ENCODE measurements around the gene NRAS.

NRAS gene

DNA sequence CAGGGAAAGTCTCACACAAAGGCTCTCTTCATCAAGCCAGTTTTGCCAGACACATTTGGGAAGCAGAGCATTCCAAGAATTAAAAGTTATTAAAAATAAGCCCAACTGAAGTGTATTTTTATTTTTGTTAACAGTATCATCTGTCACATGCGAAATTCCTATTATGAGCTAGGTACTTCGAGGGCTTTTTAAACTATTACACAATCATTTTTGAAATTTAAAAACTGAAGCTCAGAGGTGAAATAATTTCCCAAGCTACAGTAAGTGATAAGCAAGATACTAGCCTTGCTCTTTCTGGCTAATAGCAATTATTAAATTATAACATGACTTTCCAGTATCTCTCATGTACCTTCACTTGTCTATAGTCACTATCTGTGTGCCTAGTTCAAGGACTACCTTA lies 12.0 kb upstream of the NRAS start:
- WGBS, 2 experiments = 93 to 97% methylated on average over 2 of the region's 2 CpGs
- H3K4me1 ChIP-seq (ENCODE audit: control insufficient read depth, insufficient read depth, low read length) = no peaks in the 10 kb centered on the region
- H3K36me3 ChIP-seq (ENCODE audit: control insufficient read depth, insufficient read depth, low read length) = peaks cover 72% of the 10 kb centered on the region
- no peak overlapping the region for H3K27ac ChIP-seq (ENCODE audit: insufficient read depth, low read depth, low read length, poor library complexity, severe bottlenecking)
- H3K4me3 ChIP-seq (ENCODE audit: insufficient read depth, low read depth, low read length) = no peak overlapping the region
- no peaks in the 10 kb centered on the region for H3K27me3 ChIP-seq (ENCODE audit: control insufficient read depth, insufficient read depth, low read length, poor library complexity, severe bottlenecking)
- no peaks in the 10 kb centered on the region for H3K9me3 ChIP-seq (ENCODE audit: control insufficient read depth, low read length)

DNA sequence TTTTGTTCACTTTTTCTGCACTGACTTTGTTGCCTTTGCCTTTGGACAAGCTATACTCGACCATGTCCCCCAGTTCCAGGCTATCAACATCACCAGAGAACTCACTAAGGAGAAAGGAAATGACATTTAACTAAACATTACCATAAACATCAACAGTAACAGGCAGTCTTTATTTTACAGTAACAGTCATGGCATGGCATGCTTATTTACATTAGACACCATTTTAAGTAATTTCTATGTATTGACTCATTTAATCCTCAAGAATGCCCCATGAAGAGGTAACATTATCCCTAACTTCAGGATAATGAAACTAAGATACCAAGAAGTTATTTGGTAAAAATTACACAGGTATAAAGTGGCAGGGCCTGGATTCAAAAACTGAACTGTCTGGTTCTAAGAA lies 8.7 kb upstream of the NRAS start:
- WGBS, 2 experiments = 87 to 94% methylated on average over 1 of the region's 1 CpG
- Histone ChIP-seq H3K27ac (ENCODE audit: insufficient read depth, low read depth, low read length, poor library complexity, severe bottlenecking) (no peak overlapping the region), H3K36me3 (ENCODE audit: control insufficient read depth, insufficient read depth, low read length) (peaks cover 72% of the 10 kb centered on the region)

DNA sequence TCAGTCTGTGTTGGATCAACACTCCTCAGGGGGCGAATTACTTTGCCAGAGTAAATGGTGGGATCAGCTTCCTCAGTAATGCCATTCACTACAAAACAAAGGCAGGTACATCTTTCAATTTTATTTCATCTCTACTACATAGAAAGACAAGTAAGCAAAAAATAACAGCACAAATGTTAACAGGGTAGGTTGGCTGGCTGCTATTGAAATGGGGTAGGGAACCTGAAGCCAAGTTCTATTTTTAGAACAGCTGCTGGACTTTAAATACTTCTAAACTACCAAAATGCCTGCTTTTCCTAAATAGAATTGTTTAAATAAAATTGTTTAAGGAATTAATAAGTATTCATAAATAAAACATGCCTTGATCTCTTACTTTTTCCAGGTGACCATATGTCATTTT lies 7.3 kb upstream of the NRAS start:
- no peak overlapping the region for H3K4me3 ChIP-seq (ENCODE audit: insufficient read depth, low read depth, low read length)
- no peaks in the 10 kb centered on the region for H3K27me3 ChIP-seq (ENCODE audit: control insufficient read depth, insufficient read depth, low read length, poor library complexity, severe bottlenecking)
- WGBS, 2 experiments = 96 to 100% methylated on average over 1 of the region's 1 CpG
- peaks cover 72% of the 10 kb centered on the region for H3K36me3 ChIP-seq (ENCODE audit: control insufficient read depth, insufficient read depth, low read length)
- H3K27ac ChIP-seq (ENCODE audit: insufficient read depth, low read depth, low read length, poor library complexity, severe bottlenecking) = no peak overlapping the region
- H3K9me3 ChIP-seq (ENCODE audit: control insufficient read depth, low read length) = no peaks in the 10 kb centered on the region
- H3K4me1 ChIP-seq (ENCODE audit: control insufficient read depth, insufficient read depth, low read length) = no peaks in the 10 kb centered on the region

More for the DNA sequence above, 8.7 kb upstream of the NRAS start:
- Histone ChIP-seq H3K9me3 (ENCODE audit: control insufficient read depth, low read length) (no peaks in the 10 kb centered on the region), H3K4me3 (ENCODE audit: insufficient read depth, low read depth, low read length) (no peak overlapping the region), H3K4me1 (ENCODE audit: control insufficient read depth, insufficient read depth, low read length) (no peaks in the 10 kb centered on the region), H3K27me3 (ENCODE audit: control insufficient read depth, insufficient read depth, low read length, poor library complexity, severe bottlenecking) (no peaks in the 10 kb centered on the region)

DNA sequence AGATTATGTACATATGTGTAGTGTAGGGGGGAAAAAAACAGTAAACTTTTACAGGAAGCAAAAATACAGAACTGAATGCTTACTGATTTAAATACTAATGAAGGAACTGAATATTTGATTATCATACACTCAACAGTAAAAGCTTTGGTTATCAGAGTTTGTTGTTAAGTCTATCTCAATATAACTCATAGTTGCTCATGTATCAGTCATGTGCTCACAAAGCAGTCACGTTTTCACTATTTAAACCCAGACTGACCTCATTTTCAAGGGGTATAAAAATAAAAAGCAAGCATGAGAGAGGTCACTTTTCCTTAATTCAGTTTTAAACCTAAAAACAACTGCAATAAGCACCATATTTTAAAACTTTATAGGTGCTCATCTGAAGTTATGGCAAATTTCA lies 6.9 kb upstream of the NRAS start:
- no peak overlapping the region for H3K27ac ChIP-seq (ENCODE audit: insufficient read depth, low read depth, low read length, poor library complexity, severe bottlenecking)
- no peaks in the 10 kb centered on the region for H3K27me3 ChIP-seq (ENCODE audit: control insufficient read depth, insufficient read depth, low read length, poor library complexity, severe bottlenecking)
- H3K4me1 ChIP-seq (ENCODE audit: control insufficient read depth, insufficient read depth, low read length) = no peaks in the 10 kb centered on the region
- 0 to 17% methylated on average over 1 of the region's 1 CpG for WGBS, 2 experiments
- H3K4me3 ChIP-seq (ENCODE audit: insufficient read depth, low read depth, low read length) = no peak overlapping the region
- no peaks in the 10 kb centered on the region for H3K9me3 ChIP-seq (ENCODE audit: control insufficient read depth, low read length)
- H3K36me3 ChIP-seq (ENCODE audit: control insufficient read depth, insufficient read depth, low read length) = peaks cover 73% of the 10 kb centered on the region

DNA sequence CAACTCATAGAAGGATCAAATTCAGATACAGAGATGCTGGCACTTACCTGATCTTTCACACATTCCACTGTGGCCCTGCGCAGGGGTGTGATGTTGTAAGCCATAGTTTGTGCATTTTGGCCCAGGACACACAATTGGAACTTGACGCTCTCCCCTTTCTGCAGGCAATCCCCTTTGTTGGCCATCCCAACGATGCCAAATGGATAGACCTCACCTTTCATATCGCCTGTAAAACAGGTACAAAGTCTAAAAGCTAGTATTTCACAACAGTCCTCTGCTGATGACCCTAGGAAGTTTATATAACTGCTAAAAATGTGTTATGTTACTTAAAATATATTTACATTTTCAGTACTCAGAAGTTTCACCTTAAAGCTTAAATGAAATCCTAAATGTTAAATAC lies 3.9 kb upstream of the NRAS start:
- H3K27ac ChIP-seq (ENCODE audit: insufficient read depth, low read depth, low read length, poor library complexity, severe bottlenecking) = no peak overlapping the region
- WGBS, 2 experiments = 97% methylated on average over 4 of the region's 4 CpGs
- H3K36me3 ChIP-seq (ENCODE audit: control insufficient read depth, insufficient read depth, low read length) = peaks cover 55% of the 10 kb centered on the region
- no peaks in the 10 kb centered on the region for H3K9me3 ChIP-seq (ENCODE audit: control insufficient read depth, low read length)
- no peaks in the 10 kb centered on the region for H3K27me3 ChIP-seq (ENCODE audit: control insufficient read depth, insufficient read depth, low read length, poor library complexity, severe bottlenecking)
- H3K4me1 ChIP-seq (ENCODE audit: control insufficient read depth, insufficient read depth, low read length) = peaks cover 7% of the 10 kb centered on the region
- H3K4me3 ChIP-seq (ENCODE audit: insufficient read depth, low read depth, low read length) = no peak overlapping the region

DNA sequence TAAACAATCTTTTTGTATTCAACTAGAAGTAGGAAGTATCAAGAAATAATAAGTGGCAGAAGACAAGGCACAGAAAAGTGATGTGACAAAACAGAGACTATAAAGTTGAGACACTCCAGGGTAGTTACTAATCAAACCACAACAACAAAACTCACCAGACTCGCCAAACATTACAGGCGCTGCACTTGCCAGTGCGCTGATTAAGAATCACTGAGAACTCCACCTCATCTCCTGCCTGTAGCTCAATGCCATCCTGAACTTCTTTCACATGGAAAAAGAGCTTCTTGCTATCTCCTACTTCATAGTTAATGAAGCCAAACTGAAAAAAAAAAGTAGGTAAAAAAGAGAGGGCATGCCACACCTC lies 2.8 kb upstream of the NRAS start:
- 92 to 95% methylated on average over 3 of the region's 3 CpGs for WGBS, 2 experiments
- Histone ChIP-seq H3K9me3 (ENCODE audit: control insufficient read depth, low read length) (no peaks in the 10 kb centered on the region), H3K4me3 (ENCODE audit: insufficient read depth, low read depth, low read length) (no peak overlapping the region), H3K27ac (ENCODE audit: insufficient read depth, low read depth, low read length, poor library complexity, severe bottlenecking) (no peak overlapping the region), H3K27me3 (ENCODE audit: control insufficient read depth, insufficient read depth, low read length, poor library complexity, severe bottlenecking) (no peaks in the 10 kb centered on the region), H3K4me1 (ENCODE audit: control insufficient read depth, insufficient read depth, low read length) (peaks cover 7% of the 10 kb centered on the region), H3K36me3 (ENCODE audit: control insufficient read depth, insufficient read depth, low read length) (peaks cover 44% of the 10 kb centered on the region)

DNA sequence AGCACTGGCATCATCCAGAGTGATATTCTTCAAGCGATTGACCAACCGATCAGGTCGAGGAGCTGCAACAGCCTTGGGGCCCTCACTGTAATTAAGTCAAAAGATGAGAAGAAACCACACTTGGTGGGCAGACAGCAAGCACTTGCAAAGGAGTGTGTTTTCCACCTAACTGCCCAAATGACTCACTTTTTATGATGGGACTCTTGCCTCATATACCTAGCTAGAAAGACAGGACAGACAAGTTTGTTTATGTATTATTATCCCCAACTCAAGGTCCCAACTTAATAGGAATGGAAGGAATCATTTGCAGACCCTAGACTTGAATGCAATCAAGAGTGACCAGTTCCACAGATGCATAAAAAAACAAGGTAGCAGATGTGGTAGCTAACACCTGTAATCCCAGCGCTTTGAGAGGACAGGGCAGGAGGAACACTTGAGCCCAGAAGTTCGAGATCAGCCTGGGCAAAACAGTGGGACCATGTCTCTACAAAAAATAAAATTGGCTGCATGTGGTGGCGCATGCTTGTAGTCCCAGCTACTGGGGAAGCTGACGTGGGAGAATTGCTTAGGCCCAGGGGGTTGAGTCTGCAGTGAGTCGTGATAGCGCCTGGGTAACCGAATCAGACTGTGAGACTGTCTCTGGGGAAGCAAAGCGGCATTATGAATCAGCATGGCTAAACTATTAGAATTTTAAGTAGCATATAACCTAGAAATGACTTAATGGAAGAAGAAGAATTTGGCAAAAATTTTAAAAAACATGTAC lies 2.3 kb upstream of the NRAS start:
- peaks cover 7% of the 10 kb centered on the region for H3K4me1 ChIP-seq (ENCODE audit: control insufficient read depth, insufficient read depth, low read length)
- H3K9me3 ChIP-seq (ENCODE audit: control insufficient read depth, low read length) = no peaks in the 10 kb centered on the region
- no peak overlapping the region for H3K27ac ChIP-seq (ENCODE audit: insufficient read depth, low read depth, low read length, poor library complexity, severe bottlenecking)
- no peaks in the 10 kb centered on the region for H3K27me3 ChIP-seq (ENCODE audit: control insufficient read depth, insufficient read depth, low read length, poor library complexity, severe bottlenecking)
- 94 to 95% methylated on average over 11 of the region's 11 CpGs for WGBS, 2 experiments
- no peak overlapping the region for H3K4me3 ChIP-seq (ENCODE audit: insufficient read depth, low read depth, low read length)
- H3K36me3 ChIP-seq (ENCODE audit: control insufficient read depth, insufficient read depth, low read length) = peaks cover 44% of the 10 kb centered on the region

DNA sequence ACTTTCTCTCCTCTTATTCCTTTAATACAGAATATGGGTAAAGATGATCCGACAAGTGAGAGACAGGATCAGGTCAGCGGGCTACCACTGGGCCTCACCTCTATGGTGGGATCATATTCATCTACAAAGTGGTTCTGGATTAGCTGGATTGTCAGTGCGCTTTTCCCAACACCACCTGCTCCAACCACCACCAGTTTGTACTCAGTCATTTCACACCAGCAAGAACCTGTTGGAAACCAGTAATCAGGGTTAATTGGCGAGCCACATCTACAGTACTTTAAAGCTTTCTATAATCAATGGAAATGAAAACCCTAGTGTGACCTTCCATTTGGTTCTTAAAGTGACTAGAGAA lies 643 bp downstream of the NRAS start:
- no peaks in the 10 kb centered on the region for H3K9me3 ChIP-seq (ENCODE audit: control insufficient read depth, low read length)
- peak overlapping the region; percentile 95 for H3K4me3 ChIP-seq (ENCODE audit: insufficient read depth, low read depth, low read length)
- peaks cover 7% of the 10 kb centered on the region for H3K4me1 ChIP-seq (ENCODE audit: control insufficient read depth, insufficient read depth, low read length)
- 50 to 53% methylated on average over 4 of the region's 4 CpGs for WGBS, 2 experiments
- H3K27ac ChIP-seq (ENCODE audit: insufficient read depth, low read depth, low read length, poor library complexity, severe bottlenecking) = peak overlapping the region; percentile 78
- no peaks in the 10 kb centered on the region for H3K27me3 ChIP-seq (ENCODE audit: control insufficient read depth, insufficient read depth, low read length, poor library complexity, severe bottlenecking)
- peaks cover 36% of the 10 kb centered on the region for H3K36me3 ChIP-seq (ENCODE audit: control insufficient read depth, insufficient read depth, low read length)

DNA sequence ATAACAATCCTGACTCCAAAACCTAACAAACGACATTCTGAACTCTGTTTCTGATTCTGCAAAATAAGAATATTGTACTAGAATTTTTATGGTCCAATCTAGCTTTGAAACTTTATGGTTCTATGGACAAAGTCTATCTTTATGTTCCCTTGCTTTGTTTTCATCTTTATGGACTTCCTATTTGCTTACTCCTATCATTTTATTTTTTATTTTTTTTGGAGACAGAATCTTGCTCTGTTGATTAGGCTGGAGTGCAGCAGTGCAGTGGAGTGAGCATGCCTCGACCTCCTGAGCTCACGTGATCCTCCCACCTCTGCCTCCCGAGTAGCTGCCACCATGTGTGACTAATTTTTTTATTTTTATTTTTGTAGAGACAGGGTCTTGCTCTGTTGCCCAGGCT lies 3.6 kb downstream of the NRAS start:
- no peaks in the 10 kb centered on the region for H3K27me3 ChIP-seq (ENCODE audit: control insufficient read depth, insufficient read depth, low read length, poor library complexity, severe bottlenecking)
- 90 to 92% methylated on average over 3 of the region's 4 CpGs for WGBS, 2 experiments
- H3K36me3 ChIP-seq (ENCODE audit: control insufficient read depth, insufficient read depth, low read length) = peaks cover 38% of the 10 kb centered on the region
- peaks cover 7% of the 10 kb centered on the region for H3K4me1 ChIP-seq (ENCODE audit: control insufficient read depth, insufficient read depth, low read length)
- H3K27ac ChIP-seq (ENCODE audit: insufficient read depth, low read depth, low read length, poor library complexity, severe bottlenecking) = no peak overlapping the region
- H3K9me3 ChIP-seq (ENCODE audit: control insufficient read depth, low read length) = no peaks in the 10 kb centered on the region
- H3K4me3 ChIP-seq (ENCODE audit: insufficient read depth, low read depth, low read length) = no peak overlapping the region

DNA sequence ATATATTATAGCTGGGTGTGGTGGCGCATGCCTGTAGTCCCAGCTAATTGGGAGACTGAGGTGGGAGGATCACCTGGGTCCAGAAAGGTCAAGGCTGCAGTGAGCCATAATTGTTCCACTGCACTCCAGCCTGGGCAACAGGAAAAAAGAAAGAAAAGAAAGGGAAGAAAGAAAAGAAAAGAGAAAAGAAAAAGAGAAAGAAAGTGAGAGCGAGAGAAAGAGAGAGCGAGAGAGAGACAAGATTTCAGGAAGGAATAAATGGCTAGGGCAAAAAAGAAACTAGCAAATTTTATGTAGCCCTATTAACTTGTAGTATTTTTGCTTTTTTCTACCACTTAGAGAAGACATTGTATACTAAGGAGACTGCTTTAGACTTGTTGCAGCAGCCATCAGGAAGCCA lies 6.2 kb downstream of the NRAS start:
- Histone ChIP-seq H3K27ac (ENCODE audit: insufficient read depth, low read depth, low read length, poor library complexity, severe bottlenecking) (no peak overlapping the region), H3K4me3 (ENCODE audit: insufficient read depth, low read depth, low read length) (no peak overlapping the region), H3K27me3 (ENCODE audit: control insufficient read depth, insufficient read depth, low read length, poor library complexity, severe bottlenecking) (no peaks in the 10 kb centered on the region), H3K36me3 (ENCODE audit: control insufficient read depth, insufficient read depth, low read length) (peaks cover 52% of the 10 kb centered on the region), H3K9me3 (ENCODE audit: control insufficient read depth, low read length) (no peaks in the 10 kb centered on the region), H3K4me1 (ENCODE audit: control insufficient read depth, insufficient read depth, low read length) (no peaks in the 10 kb centered on the region)
- WGBS, 2 experiments = 94 to 96% methylated on average over 3 of the region's 3 CpGs

DNA sequence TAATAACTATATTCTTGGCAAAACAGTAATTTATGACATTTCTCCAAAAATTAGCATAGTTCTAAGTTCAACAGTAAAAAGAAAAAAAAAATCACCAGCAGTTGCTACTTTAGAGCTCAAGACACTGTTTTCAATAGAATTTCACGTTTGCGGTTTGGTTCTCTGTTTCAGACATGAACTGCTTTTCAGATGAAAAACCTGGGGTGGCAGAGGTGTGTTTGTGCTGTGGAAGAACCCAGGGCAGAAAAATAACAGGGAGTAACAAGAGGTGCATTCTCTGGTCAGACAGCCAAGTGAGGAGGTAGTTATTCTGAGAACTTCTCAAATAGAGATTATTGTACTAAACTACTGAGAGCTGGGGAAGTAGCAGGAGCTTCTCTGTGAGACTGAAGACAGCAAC lies 9.0 kb downstream of the NRAS start:
- H3K4me3 ChIP-seq (ENCODE audit: insufficient read depth, low read depth, low read length) = no peak overlapping the region
- peaks cover 45% of the 10 kb centered on the region for H3K36me3 ChIP-seq (ENCODE audit: control insufficient read depth, insufficient read depth, low read length)
- H3K27ac ChIP-seq (ENCODE audit: insufficient read depth, low read depth, low read length, poor library complexity, severe bottlenecking) = no peak overlapping the region
- no peaks in the 10 kb centered on the region for H3K4me1 ChIP-seq (ENCODE audit: control insufficient read depth, insufficient read depth, low read length)
- no peaks in the 10 kb centered on the region for H3K9me3 ChIP-seq (ENCODE audit: control insufficient read depth, low read length)
- WGBS, 2 experiments = 97 to 98% methylated on average over 2 of the region's 2 CpGs
- H3K27me3 ChIP-seq (ENCODE audit: control insufficient read depth, insufficient read depth, low read length, poor library complexity, severe bottlenecking) = no peaks in the 10 kb centered on the region
